ENCODE results near the gene SLC8A1.

- TF ChIP-seq, protein P1, sequence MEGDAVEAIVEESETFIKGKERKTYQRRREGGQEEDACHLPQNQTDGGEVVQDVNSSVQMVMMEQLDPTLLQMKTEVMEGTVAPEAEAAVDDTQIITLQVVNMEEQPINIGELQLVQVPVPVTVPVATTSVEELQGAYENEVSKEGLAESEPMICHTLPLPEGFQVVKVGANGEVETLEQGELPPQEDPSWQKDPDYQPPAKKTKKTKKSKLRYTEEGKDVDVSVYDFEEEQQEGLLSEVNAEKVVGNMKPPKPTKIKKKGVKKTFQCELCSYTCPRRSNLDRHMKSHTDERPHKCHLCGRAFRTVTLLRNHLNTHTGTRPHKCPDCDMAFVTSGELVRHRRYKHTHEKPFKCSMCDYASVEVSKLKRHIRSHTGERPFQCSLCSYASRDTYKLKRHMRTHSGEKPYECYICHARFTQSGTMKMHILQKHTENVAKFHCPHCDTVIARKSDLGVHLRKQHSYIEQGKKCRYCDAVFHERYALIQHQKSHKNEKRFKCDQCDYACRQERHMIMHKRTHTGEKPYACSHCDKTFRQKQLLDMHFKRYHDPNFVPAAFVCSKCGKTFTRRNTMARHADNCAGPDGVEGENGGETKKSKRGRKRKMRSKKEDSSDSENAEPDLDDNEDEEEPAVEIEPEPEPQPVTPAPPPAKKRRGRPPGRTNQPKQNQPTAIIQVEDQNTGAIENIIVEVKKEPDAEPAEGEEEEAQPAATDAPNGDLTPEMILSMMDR (IDR thresholded peaks at IDR 0.05; ENCODE audit: insufficient read depth, low read length): no peak
- TF ChIP-seq, protein P2, sequence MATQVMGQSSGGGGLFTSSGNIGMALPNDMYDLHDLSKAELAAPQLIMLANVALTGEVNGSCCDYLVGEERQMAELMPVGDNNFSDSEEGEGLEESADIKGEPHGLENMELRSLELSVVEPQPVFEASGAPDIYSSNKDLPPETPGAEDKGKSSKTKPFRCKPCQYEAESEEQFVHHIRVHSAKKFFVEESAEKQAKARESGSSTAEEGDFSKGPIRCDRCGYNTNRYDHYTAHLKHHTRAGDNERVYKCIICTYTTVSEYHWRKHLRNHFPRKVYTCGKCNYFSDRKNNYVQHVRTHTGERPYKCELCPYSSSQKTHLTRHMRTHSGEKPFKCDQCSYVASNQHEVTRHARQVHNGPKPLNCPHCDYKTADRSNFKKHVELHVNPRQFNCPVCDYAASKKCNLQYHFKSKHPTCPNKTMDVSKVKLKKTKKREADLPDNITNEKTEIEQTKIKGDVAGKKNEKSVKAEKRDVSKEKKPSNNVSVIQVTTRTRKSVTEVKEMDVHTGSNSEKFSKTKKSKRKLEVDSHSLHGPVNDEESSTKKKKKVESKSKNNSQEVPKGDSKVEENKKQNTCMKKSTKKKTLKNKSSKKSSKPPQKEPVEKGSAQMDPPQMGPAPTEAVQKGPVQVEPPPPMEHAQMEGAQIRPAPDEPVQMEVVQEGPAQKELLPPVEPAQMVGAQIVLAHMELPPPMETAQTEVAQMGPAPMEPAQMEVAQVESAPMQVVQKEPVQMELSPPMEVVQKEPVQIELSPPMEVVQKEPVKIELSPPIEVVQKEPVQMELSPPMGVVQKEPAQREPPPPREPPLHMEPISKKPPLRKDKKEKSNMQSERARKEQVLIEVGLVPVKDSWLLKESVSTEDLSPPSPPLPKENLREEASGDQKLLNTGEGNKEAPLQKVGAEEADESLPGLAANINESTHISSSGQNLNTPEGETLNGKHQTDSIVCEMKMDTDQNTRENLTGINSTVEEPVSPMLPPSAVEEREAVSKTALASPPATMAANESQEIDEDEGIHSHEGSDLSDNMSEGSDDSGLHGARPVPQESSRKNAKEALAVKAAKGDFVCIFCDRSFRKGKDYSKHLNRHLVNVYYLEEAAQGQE (IDR thresholded peaks at IDR 0.05; ENCODE audit: insufficient replicate concordance, low read depth): no peak
Measured at GRCh38 chr2:40279001-40279400, 172.9 kb downstream of the SLC8A1 start.

Data from HL-60 (cell line).